Endothelial cell of umbilical vein (primary cell): ENCODE results near the gene MARK4. TPM values are rescaled to one million over a fixed set of nuclear protein-coding genes. Genes with fewer than 3 reads are reported as not detected.

ENCODE experiments used
- BruUV-seq: library from RNA; stranded (reverse); fragments of 400-500 nt; replicated peaks from 2 replicates; lab custom pipeline; 2021; lab: Mats Ljungman, UMichigan
- CTCF ChIA-PET: fragments of 300-600, 350-600 bp; sonication (Branson Sonifier 250); formaldehyde crosslinking; loops from one replicate; lab custom pipeline; 2021; ENCODE audit warnings: antibody characterized with exemption, inconsistent platforms; lab: Charles Lee
- POLR2A ChIA-PET: fragments of 300-600, 350-600 bp; sonication (Branson Sonifier 250); formaldehyde crosslinking; loops from one replicate; lab custom pipeline; 2021; ENCODE audit warnings: antibody characterized with exemption, inconsistent platforms; lab: Charles Lee
- DNase-seq: peaks from one replicate; pipeline ENCODE4 v3.0.0-alpha.2; 2011; ENCODE audit warnings: low read depth, low spot score
- FAIRE-seq: peaks from 2 replicates; lab custom pipeline; 2011; peaks lifted over from hg19 to GRCh38; lab: Jason Lieb, UNC
- H2AFZ ChIP-seq: 2 replicates; pipeline ENCODE4 v1.6.0; 2012; ENCODE audit warnings: low read depth, low read length, control low read depth, inconsistent platforms
- H3K27ac ChIP-seq: 2 replicates; pipeline ENCODE4 v1.5.1; 2011; ENCODE audit warnings: low read depth, mild to moderate bottlenecking, control low read depth, low read length, moderate library complexity; ENCODE audit not compliant: insufficient read depth
- H3K27me3 ChIP-seq, 2 experiments: 2 replicates each; pipeline versions ENCODE4 v1.6.0 to v1.6.1; 2011; ENCODE audit warnings: low read length in 2 of 2, mixed read lengths in 1 of 2; ENCODE audit not compliant: control insufficient read depth in 2 of 2, insufficient read depth in 2 of 2
- H3K36me3 ChIP-seq, 2 experiments: 2 replicates in 1 of 2; 3 replicates in 1 of 2; pipeline ENCODE4 v1.5.1; 2011; ENCODE audit warnings: low read length in 2 of 2, mild to moderate bottlenecking in 1 of 2, moderate library complexity in 1 of 2; ENCODE audit not compliant: control insufficient read depth in 2 of 2, insufficient read depth in 2 of 2; ENCODE audit errors: extremely low read depth in 1 of 2
- H3K4me1 ChIP-seq: 3 replicates; pipeline ENCODE4 v1.5.1; 2011; ENCODE audit warnings: mild to moderate bottlenecking, low read length; ENCODE audit not compliant: control insufficient read depth, insufficient read depth; ENCODE audit errors: extremely low read depth
- H3K4me2 ChIP-seq: 2 replicates; pipeline ENCODE4 v1.6.1; 2011; ENCODE audit warnings: low read length, control low read depth, mixed read lengths; ENCODE audit not compliant: insufficient read depth
- H3K4me3 ChIP-seq, 3 experiments: fragments of 200-600 bp in 1 of 3; sonication (generic), shearing (Covaris generic) in 1 of 3; replicated peaks in 1 of 3; 2 replicates each; pipeline ENCODE4 v1.5.1; 2011 to 2016; ENCODE audit warnings: control low read depth in 3 of 3, low read length in 3 of 3, mild to moderate bottlenecking in 2 of 3, inconsistent platforms in 1 of 3, low read depth in 1 of 3, moderate library complexity in 1 of 3; ENCODE audit not compliant: insufficient read depth in 1 of 3
- H3K79me2 ChIP-seq: 2 replicates; pipeline ENCODE4 v1.6.0; 2012; ENCODE audit warnings: low read length, inconsistent platforms; ENCODE audit not compliant: control insufficient read depth, insufficient read depth
- H3K9ac ChIP-seq: replicated peaks from 2 replicates; pipeline ENCODE3; 2011; ENCODE audit warnings: low read length, control low read depth; ENCODE audit not compliant: insufficient read depth; ENCODE audit errors: extremely low read depth
- H3K9me1 ChIP-seq: replicated peaks from 3 replicates; pipeline ENCODE4 v1.6.0; 2011; ENCODE audit warnings: mild to moderate bottlenecking, low read length; ENCODE audit not compliant: control insufficient read depth, insufficient read depth; ENCODE audit errors: extremely low read depth
- H3K9me3 ChIP-seq: replicated peaks from 2 replicates; pipeline ENCODE4 v1.5.1; 2012; ENCODE audit warnings: low read length, inconsistent platforms; ENCODE audit not compliant: control insufficient read depth, insufficient read depth
- H4K20me1 ChIP-seq: replicated peaks from 2 replicates; pipeline ENCODE3; 2011; ENCODE audit warnings: mild to moderate bottlenecking, low read length; ENCODE audit not compliant: control insufficient read depth, insufficient read depth; ENCODE audit errors: extremely low read depth
- CTCF ChIP-seq, 2 donors: IDR thresholded peaks; 1 replicate in 1 of 2; 2 replicates in 1 of 2; pipeline ENCODE4 v1.5.1; 2011; ENCODE audit warnings: low read length in 2 of 2, mild to moderate bottlenecking in 2 of 2, moderate library complexity in 2 of 2, control low read depth in 1 of 2, inconsistent platforms in 1 of 2, low read depth in 1 of 2; ENCODE audit not compliant: insufficient read depth in 1 of 2; ENCODE audit errors: extremely low read depth in 1 of 2
- EZH2 ChIP-seq: IDR thresholded peaks from 2 replicates; pipeline ENCODE4 v1.6.1; 2012; ENCODE audit warnings: borderline replicate concordance, low read depth, mild to moderate bottlenecking, moderate library complexity, low read length, inconsistent platforms; ENCODE audit not compliant: severe bottlenecking
- FOS ChIP-seq: IDR thresholded peaks from 2 replicates; pipeline ENCODE4 v1.6.1; 2011; ENCODE audit warnings: mild to moderate bottlenecking, low read length, moderate library complexity, borderline replicate concordance; ENCODE audit not compliant: insufficient read depth
- GATA2 ChIP-seq: IDR thresholded peaks from 2 replicates; pipeline ENCODE4 v1.7.0; 2011; ENCODE audit warnings: low read depth, mild to moderate bottlenecking, moderate library complexity, mixed read lengths, low read length; ENCODE audit not compliant: insufficient read length, insufficient read depth
- MYC ChIP-seq: IDR thresholded peaks from one replicate; pipeline ENCODE4 v1.6.1; 2011; ENCODE audit warnings: mild to moderate bottlenecking, low read depth, low read length
- POLR2A ChIP-seq: IDR thresholded peaks from 2 replicates; pipeline ENCODE4 v1.6.1; 2012; ENCODE audit warnings: low read depth, mild to moderate bottlenecking, control low read depth, low read length
- POLR2AphosphoS5 ChIP-seq: IDR thresholded peaks from 2 replicates; pipeline ENCODE4 v1.6.1; 2012; ENCODE audit warnings: low read depth, mild to moderate bottlenecking, control low read depth, low read length, moderate library complexity; ENCODE audit not compliant: insufficient read depth
- dilution Hi-C: fragments of 300-500 bp; cut with MboI; formaldehyde crosslinking; loops from one replicate; pipeline ENCODE4 v1.15.0; 2019; ENCODE audit warnings: low sequenced_read_pairs; ENCODE audit not compliant: extremely low pct_ligation_motif_present
- intact Hi-C: fragments of 100-400 bp; cut with micrococcal nuclease; formaldehyde crosslinking; loops from one replicate; pipeline ENCODE4 v1.10.0; 2022
- polyA plus RNA-seq, 4 experiments: library from polyadenylated mRNA; depleted of rRNA in 3 of 4; stranded (reverse) in 3 of 4; unstranded in 1 of 4; fragments of >200 nt; gene quantifications; 2 replicates each; pipeline versions ENCODE4 v1.2.1 to v1.2.3, GENCODE V29; 2011 to 2012; ENCODE audit warnings: missing spikeins in 1 of 4
- total RNA-seq: library from RNA; stranded (reverse); gene quantifications from 2 replicates; pipeline ENCODE4 v1.2.3, GENCODE V29; 2021

The MARK4 gene
- total and polyA plus RNA-seq, 2 donors (not counting 3 experiments of a cell fraction or from before 2014, with no cell fraction given): 13.9 to 51.6 TPM

- Histone ChIP-seq H3K9me1 (no peaks in the 10 kb centered on the region), H3K9ac (no peak overlapping the region), H3K27ac (no peak overlapping the region), H3K9me3 (no peaks in the 10 kb centered on the region), H3K4me2 (no peak overlapping the region), H3K4me3 (no peak overlapping the region), H3K27me3 (peaks cover 4 to 5% of the 10 kb centered on the region in 2 experiments), H3K79me2 (no peaks in the 10 kb centered on the region), H3K4me1 (no peaks in the 10 kb centered on the region), H3K36me3 (no peaks in the 10 kb centered on the region), H4K20me1 (no peaks in the 10 kb centered on the region), H2AFZ (no peak overlapping the region)
- CTCF ChIA-PET: no interaction called here
- DNase-seq: no peak
- dilution Hi-C loops: no loop called here
- FAIRE-seq: no peak
- TF ChIP-seq POLR2A: no peak
- no peak for TF ChIP-seq FOS
- no peak for TF ChIP-seq GATA2
- no peak for TF ChIP-seq MYC
- TF ChIP-seq CTCF (IDR thresholded peaks at IDR 0.05; ENCODE audit: extremely low read depth in 1 of 2, insufficient read depth in 1 of 2, low read depth in 1 of 2, low read length in 2 of 2): no peak
- TF ChIP-seq POLR2AphosphoS5: no peak
- POLR2A ChIA-PET: no interaction called here
- no TSS peak for BruUV-seq
- intact Hi-C loops: no loop called here
These were observed 70.8 kb downstream of the MARK4 start for GRCh38 chr19:45321848-45322247.

GRCh38 chr19:45322311-45322710, 71.2 kb downstream of the MARK4 start:
- no peak overlapping the region for H3K9ac ChIP-seq
- intact Hi-C loops: no loop called here
- no peak overlapping the region for H3K4me2 ChIP-seq
- no peak overlapping the region for H3K4me3 ChIP-seq
- FAIRE-seq: no peak
- no TSS peak for BruUV-seq
- no peaks in the 10 kb centered on the region for H3K9me3 ChIP-seq
- peaks cover 4 to 5% of the 10 kb centered on the region in 2 experiments for H3K27me3 ChIP-seq
- no peaks in the 10 kb centered on the region for H3K4me1 ChIP-seq
- dilution Hi-C loops: no loop called here
- H3K27ac ChIP-seq: no peak overlapping the region
- no peaks in the 10 kb centered on the region for H3K79me2 ChIP-seq
- no peaks in the 10 kb centered on the region for H4K20me1 ChIP-seq
- TF ChIP-seq EZH2 (no peak), CTCF (IDR thresholded peaks at IDR 0.05; ENCODE audit: extremely low read depth in 1 of 2, insufficient read depth in 1 of 2, low read depth in 1 of 2, low read length in 2 of 2) (no peak)
- H3K36me3 ChIP-seq: no peaks in the 10 kb centered on the region
- ChIA-PET POLR2A (no interaction called here), CTCF (no interaction called here)
- H3K9me1 ChIP-seq: no peaks in the 10 kb centered on the region
- H2AFZ ChIP-seq: no peak overlapping the region
- no peak for DNase-seq
